NCI-H1930 (cell line): ENCODE measurements around the gene LCNL1.
"Not testable (repeated sequence)": the region's sequence is repeated elsewhere in the genome, so short reads cannot be mapped to it uniquely, and the experiment has no call there.

ENCODE experiments used
- DNase-seq, 2 experiments: peaks; one replicate each; lab custom pipeline; 2025; lab: John Stamatoyannopoulos, UW

The LCNL1 gene

GRCh38 chr9:137026384-137026783 is 43.6 kb downstream of the LCNL1 start:
- DNase-seq = no peak

DNA sequence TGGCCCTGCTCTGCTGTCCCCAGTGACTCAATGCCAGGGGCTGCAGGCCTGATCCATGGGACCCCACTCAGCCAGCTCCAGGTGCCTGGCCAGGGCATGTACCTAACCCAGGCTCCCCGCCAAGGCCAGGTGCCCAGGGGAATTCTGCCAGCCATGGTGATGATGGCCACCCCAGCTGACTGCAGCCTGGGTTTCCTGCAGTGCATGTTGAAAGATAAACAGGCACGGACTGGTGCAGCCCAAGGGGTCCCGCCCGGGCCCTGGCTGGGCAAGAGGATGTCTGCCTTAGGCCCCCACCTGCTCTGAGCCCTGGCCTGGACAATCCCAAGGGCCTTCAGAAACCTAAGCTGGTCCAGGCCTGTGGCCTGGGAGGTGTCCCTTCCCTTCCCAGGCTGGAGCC is 44.0 kb downstream of the LCNL1 start:
- no peak for DNase-seq

DNA sequence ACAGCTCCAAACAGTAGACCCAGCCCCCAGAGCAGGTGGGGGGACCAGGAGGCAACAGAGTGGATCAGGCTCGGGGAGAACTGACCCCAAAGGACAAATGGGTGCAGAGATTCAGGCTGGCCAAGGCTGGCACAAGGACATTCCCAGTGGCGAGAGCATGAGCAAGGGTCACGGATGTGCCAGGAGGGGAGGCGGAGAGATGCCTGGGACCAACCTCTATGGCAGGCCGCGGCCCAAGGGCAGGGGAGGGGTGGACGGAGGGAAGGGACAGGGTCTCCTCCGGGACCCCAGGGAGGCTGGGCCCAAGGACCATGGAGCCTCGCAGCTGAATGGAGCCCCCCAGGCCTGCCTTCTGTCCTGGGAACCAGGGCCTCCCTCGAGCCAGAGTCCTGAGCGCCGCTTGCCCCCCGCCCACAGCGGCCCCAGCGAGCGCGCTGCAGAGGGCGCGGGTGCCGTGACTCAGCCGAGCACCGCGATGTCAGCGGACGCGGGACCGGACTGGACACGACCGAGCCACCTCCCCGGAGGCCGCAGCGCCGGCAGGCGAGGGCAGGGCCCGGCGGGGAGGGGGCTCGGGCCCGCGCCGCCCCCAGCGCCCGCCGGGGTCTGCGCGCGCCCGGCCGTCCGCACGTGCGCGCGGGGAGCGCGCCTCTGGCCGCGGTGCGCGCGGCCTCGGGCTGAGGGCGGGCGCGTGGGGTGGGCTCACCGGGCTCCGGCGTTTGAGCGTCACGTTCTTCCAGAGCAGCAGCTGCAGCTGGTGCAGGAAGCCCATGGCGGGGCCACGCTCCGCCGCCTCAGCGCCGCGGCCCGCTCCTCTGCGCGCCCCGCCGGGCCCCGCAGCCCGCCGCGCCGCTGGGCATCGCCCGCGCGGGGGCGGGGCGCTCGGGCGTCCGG is 44.8 kb downstream of the LCNL1 start, which contains the start of gene ABCA2:
ABCA2 (minus strand) TSS at position 869 of the 894 bp plus-strand sequence; CDS start at position 772, 97 bp downstream.
- no peak for DNase-seq

DNA sequence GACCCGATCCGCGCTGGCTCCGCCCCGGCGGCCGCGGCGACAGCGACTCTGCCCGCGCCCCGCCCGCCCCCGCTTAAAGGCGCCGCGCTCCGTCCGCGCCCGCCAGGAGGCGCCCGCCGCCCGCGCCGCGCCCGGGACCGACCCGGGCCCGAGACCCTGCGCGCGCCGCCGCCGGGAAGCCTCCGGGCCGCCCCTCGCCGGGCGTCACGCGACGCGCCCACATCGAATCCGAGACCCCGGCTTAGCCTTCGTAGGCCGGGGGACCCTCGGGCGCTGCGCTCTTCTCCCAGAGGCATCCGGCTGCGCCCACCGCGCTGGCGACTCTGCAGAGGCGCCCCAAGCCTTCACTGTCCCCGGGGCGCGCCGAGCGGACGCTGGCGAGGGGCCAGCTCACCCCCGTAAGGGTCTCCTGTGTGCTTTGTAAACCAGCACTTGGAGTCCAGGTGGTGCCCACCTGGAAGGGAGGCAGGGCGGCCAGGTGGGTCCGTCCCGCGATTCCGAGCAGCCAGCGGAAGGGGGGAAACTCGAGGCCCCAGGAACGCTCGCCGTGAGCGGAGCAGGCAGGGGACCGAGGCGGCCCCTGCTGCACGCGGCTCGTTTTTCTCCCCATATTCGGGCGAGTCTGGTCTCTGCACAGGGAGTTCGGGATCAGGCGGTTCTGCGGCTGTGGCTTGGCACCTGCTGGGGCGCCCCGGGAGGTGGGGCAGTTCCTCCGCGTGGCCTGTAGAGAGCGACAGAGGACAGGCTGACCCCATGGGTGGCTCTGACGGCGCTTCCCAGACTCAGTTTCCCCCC is 45.7 kb downstream of the LCNL1 start:
- DNase-seq = peak; percentile 63 to 81

- DNase-seq = peak; percentile 36 to 42
Observed at GRCh38 chr9:137029058-137029936, 46.5 kb downstream of the LCNL1 start.

DNA sequence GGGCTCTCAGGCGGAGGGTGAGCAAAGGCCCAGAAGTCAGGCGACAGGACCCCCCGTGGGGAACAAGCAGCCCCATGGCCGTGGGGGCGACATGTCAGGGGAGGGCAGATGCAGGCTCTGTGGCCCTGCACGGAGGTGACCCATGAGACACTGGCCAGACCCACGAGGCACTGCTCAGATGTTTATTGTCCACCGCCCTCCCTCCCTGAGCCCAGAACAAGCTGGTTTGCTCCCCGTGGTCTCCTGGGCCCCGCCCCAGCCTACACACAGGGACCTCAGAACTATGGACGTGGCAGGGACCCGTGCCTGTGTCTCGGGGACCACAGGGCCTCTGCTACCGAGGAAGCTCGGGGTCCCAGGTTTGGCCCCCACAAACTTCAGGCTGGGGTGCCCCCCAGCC is 47.2 kb downstream of the LCNL1 start:
- no peak for DNase-seq

DNA sequence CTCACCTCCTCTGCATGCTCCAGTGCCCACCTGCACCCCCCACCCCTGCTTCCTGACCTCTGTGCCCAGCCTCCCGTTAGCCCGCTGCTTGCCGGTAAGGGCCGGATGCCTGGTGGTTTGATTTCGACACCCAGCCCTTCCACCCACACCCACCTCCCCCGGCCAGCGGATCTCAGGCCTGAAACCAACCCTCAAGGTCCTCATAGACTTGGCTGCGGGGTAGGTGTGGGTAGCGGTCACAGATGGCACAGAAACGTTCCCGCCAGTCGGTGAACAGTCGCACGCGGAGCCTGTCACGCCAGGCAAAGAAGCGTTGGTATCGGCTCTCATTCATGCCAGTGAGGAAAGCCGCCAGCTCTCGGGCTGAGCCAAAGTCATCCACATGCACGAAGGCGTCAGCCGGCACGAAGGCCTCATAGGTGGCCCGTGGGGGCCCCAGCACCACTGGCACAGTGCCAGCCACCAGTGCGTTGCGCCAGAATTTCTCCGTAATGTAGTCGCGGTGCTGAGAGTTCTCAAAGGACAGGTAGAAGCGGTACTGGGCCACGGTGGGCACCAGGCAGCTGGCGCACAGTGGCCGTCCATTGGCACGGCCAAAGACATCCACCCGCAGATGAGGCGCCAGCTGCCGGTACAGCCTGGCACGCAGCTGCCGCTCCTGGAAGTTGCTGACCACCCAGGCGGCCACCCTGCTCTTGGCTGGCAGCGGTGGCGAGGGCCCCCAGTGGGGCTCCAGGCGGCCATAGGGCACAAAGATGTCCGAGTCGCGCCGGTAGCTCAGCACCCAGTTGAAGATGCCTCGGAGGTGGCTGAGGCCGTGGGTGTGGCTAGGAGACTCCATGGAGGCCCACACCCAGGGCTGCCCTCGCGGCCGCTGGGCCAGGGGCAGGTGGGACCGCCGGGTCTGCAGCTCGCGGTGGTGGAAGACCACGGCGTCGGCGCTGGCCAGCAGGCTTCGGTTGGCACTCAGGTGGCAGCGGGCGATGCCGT is 48.0 kb downstream of the LCNL1 start:
- DNase-seq = no peak

DNA sequence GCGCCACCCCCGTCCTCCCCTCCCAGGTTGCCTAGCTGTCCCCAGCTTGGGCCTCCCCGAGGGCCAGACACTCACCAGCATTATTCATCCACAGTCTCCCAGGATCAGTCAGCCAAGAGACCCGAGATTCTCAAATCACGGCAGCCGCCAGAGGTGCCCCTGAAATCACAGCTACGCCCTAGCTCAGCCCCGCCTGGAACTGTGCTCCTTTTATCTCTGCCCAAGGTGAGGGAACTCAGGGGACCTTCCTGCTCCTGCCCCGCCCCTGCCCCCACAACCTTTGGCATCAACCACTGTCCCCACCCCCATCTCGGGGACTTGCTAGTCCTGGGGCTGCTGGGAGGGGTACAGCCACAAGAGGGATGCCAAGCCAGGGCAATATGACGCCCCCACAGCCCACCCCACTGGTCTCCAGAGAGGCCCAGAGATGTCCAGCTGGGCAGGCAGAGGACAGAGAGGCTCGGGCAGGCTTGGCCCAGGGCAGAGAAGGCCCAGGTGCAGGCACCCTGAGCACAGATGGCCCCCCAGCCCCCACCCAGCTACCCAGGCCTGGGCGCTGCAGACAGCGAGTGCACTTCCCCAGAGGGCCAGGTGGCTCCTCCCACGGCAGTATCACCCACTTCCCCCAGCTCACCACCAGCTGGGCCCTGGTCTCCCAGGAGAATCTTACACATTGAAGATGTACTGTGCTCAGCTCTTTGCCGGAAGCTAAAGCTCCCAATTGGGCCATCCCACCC is 49.3 kb downstream of the LCNL1 start, which contains the start of gene FUT7:
FUT7 (minus strand) TSS at position 185 of the 737 bp plus-strand sequence; CDS start at position 88, 97 bp downstream.
- no peak for DNase-seq

DNA sequence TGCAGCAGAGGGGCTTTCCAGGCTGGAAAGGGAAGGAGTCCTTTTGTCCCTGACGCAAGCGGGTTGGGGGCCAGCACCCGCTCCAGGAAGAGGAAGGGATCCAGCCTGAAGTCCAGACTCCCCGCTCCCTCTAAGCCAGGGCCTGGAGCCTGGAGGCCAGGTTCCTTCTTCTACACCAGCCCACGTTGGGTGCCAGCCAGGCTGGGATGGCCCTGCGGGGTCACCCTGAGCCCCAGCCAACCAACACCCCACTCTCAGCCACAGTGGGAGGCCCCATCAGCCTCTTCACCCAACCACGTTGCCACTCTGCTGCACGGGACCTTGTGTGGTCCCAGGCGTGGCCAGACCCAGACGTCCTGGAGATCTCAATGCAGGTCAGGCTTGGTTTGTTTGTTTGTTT is 50.1 kb downstream of the LCNL1 start:
- no peak for DNase-seq

GRCh38 chr9:137033481-137033880 is 50.7 kb downstream of the LCNL1 start:
- not testable (repeated sequence) for DNase-seq

- no peak for DNase-seq
Observed at GRCh38 chr9:137034039-137034708, 51.4 kb downstream of the LCNL1 start.

DNA sequence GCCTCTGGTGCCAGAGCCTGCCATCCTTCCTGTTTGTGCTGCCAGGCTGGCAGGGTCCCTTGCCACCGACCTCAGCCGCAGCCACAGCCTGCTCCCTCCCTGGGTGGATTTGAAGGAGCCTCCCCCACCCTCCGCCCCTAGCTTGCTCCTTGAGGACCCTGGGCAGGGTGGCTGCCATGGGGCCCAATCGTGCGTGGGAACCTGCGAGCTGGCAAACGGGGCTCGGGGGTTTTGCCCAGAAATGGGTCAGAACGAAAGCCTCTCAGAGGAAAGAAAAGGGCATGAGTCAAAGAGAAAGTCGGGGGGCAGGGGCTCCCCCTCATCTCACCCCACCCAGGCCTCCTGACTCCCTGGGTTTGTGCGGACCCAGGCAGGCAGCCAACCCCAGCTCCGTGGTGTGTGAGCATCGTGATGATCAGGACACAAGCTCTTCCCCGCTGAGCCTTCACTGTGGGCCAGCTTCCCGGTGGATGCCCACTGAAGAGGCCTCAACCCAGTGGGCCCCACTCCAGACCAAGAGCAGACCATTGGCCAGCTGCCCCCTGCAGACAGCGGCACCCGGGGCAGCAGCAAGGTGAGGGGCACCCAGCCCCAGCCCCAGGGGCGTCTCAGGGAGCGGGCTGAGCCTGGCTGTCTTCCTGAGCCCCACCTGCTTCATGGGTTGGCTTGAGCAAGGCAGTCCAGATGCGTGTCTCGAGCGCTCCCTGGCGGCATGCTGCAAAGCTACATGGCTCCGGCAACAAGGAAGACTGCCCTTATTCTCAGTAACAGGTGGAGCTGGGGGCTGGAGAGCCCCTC is 52.1 kb downstream of the LCNL1 start:
- peak; percentile 51 to 75 for DNase-seq
